ENCODE data around the gene SLCO2B1. TPM values are rescaled to one million over a fixed set of nuclear protein-coding genes. Genes with fewer than 3 reads are reported as not detected.

Gene SLCO2B1
- total RNA-seq, 4 donors from 2014 or later, result 50.4 to 160 (median 66.3) TPM

DNA sequence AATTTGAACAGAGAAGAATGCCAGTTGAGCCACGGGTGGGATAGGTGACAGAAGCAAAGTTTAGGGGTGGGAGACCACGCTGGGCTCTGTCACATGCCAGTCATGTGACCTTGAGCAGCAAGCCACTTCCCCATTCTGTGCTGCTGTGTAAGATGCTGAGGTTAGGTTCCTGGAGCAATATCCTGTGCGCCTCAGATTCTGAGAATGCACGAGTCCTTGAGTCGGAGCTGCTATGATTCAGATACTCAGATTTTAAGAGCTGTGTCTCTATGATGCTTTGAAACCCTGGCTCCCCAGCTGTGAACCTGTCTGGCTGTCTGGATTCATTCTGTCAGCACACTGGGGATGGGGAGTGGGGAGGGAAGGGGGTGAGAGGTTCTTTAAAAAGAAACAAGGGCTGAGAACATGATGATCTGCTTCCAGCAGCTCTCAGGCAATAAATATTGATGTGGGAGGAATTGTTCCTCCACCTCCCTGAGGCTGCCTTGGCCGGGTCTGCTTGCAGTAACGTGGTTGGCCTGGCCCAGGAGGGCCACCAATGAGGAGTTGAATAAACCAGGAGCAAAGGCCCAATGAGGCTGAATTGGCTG is 24.0 kb downstream of the SLCO2B1 start:
- peak in 1 of 2 donors; percentile 56 for DNase-seq (ENCODE audit: low spot score in 2 of 2)
- Histone ChIP-seq H3K27ac (peak overlapping the region in 3 of 4 donors; percentile 5 to 80 (median 75)), H3K9me3 (no peaks in the 10 kb centered on the region), H3K36me3 (peaks cover 0 to 4% (median 0%) of the 10 kb centered on the region in 3 donors), H3K4me3 (no peak overlapping the region), H3K4me1 (peaks cover 0 to 9% (median 0%) of the 10 kb centered on the region in 4 donors), H3K27me3 (no peaks in the 10 kb centered on the region)
- WGBS, 2 donors, result 24 to 32% methylated on average over 7 of the region's 7 CpGs
- peak; percentile 62 to 77 for TF ChIP-seq EP300 (IDR thresholded peaks at IDR 0.05)
- TF ChIP-seq, protein P1, sequence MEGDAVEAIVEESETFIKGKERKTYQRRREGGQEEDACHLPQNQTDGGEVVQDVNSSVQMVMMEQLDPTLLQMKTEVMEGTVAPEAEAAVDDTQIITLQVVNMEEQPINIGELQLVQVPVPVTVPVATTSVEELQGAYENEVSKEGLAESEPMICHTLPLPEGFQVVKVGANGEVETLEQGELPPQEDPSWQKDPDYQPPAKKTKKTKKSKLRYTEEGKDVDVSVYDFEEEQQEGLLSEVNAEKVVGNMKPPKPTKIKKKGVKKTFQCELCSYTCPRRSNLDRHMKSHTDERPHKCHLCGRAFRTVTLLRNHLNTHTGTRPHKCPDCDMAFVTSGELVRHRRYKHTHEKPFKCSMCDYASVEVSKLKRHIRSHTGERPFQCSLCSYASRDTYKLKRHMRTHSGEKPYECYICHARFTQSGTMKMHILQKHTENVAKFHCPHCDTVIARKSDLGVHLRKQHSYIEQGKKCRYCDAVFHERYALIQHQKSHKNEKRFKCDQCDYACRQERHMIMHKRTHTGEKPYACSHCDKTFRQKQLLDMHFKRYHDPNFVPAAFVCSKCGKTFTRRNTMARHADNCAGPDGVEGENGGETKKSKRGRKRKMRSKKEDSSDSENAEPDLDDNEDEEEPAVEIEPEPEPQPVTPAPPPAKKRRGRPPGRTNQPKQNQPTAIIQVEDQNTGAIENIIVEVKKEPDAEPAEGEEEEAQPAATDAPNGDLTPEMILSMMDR (IDR thresholded peaks at IDR 0.05), result no peak

DNA sequence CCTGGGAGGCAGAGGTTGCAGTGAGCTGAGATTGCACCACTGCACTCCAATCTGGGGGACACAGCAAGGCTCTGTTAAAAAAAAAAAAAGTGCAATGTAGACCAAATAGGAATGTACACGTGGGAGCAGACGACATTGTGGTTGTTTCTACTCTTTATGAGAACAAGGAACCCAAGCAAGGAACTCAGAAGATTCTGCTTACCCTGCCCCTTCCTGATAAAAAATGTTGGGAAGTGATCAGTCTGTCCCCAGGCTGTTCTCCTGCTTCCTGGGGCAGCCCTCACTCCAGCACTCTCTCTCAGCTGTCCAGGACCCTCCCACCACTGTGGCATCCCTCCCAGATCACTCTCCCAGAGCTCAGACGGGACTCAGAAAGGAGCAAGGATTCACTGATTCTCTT is 31.8 kb downstream of the SLCO2B1 start:
- 18 to 25% methylated on average over 3 of the region's 3 CpGs for WGBS, 2 donors
- Histone ChIP-seq H3K4me3 (no peak overlapping the region), H3K4me1 (peaks cover 0 to 20% (median 1%) of the 10 kb centered on the region in 4 donors), H3K27ac (peak overlapping the region in 1 of 4 donors; percentile 71), H3K27me3 (no peaks in the 10 kb centered on the region), H3K36me3 (no peaks in the 10 kb centered on the region), H3K9me3 (no peaks in the 10 kb centered on the region)
- TF ChIP-seq EP300 (IDR thresholded peaks at IDR 0.05), result peak in 1 of 2 donors; percentile 44
- TF ChIP-seq, protein P1 (IDR thresholded peaks at IDR 0.05), result no peak
- TF ChIP-seq POLR2A (IDR thresholded peaks at IDR 0.05), result no peak
- peak in 1 of 2 donors; percentile 35 for DNase-seq (ENCODE audit: low spot score in 2 of 2)

DNA sequence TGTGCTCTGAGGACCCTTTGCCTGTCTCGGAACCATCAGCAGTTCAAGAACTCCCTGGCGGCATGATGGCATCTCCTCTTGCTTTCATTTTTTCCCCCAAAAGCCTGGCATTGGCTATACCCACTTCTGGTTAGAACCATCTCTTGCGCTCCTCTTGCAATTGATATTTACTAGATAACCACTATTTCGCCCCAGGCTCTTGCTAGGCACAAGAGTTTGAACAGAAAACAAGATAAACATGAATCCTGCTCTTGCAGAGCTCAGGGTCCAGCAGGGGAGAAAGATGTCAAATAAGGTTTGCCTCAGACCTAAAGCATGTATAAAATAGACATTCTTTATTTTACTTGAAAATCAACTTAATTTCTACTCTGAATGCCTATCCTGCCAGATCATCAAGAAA is 33.1 kb downstream of the SLCO2B1 start:
- Histone ChIP-seq H3K27ac (no peak overlapping the region), H3K27me3 (no peaks in the 10 kb centered on the region), H3K4me1 (peaks cover 0 to 20% (median 1%) of the 10 kb centered on the region in 4 donors), H3K4me3 (no peak overlapping the region), H3K9me3 (no peaks in the 10 kb centered on the region), H3K36me3 (no peaks in the 10 kb centered on the region)
- 94 to 95% methylated on average over 4 of the region's 4 CpGs for WGBS, 2 donors
- TF ChIP-seq, protein P1 (IDR thresholded peaks at IDR 0.05), result no peak
- no peak for TF ChIP-seq EP300 (IDR thresholded peaks at IDR 0.05)
- no peak for TF ChIP-seq POLR2A (IDR thresholded peaks at IDR 0.05)
- DNase-seq (ENCODE audit: low spot score in 2 of 2), result no peak

DNA sequence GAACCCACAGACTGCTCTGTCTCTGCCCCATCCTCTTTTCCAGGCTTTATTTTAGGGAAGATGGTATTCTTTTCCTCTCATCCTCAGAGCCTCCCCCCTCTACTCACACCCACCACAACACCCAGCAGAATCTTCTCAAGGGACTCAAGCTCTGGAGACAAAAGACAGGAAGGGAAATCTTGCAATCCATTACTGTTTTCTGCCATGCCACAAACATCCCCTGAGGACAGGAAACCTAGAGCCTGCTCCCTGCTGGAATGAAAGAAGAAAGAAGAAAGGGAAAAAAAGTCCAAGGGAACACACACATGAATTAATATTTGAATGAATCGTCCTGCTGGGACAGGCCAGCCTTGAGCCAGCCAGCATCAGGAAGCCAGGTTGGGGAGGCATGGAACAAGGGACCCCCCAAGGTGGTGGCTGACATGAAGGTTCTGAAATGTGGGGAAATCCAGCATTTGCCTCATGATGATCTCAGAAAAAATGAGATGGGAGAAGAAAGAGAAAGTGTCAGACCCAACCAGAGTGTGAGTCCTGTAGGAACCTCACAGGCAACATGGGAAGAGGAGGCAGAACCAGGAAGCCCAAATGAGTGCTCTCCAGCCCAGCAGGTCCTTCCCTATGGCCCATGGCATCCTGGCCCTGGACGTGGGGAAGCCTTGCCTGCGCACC is 34.0 kb downstream of the SLCO2B1 start:
- no peaks in the 10 kb centered on the region for H3K9me3 ChIP-seq
- WGBS, 2 donors, result 51 to 59% methylated on average over 3 of the region's 3 CpGs
- H3K27me3 ChIP-seq, result no peaks in the 10 kb centered on the region
- H3K4me3 ChIP-seq, result no peak overlapping the region
- no peaks in the 10 kb centered on the region for H3K36me3 ChIP-seq
- no peak for DNase-seq (ENCODE audit: low spot score in 2 of 2)
- TF ChIP-seq EP300 (IDR thresholded peaks at IDR 0.05) (no peak), POLR2A (IDR thresholded peaks at IDR 0.05) (no peak)
- TF ChIP-seq, protein P1 (IDR thresholded peaks at IDR 0.05), result no peak
- H3K27ac ChIP-seq, result no peak overlapping the region
- peaks cover 0 to 26% (median 1%) of the 10 kb centered on the region in 4 donors for H3K4me1 ChIP-seq

DNA sequence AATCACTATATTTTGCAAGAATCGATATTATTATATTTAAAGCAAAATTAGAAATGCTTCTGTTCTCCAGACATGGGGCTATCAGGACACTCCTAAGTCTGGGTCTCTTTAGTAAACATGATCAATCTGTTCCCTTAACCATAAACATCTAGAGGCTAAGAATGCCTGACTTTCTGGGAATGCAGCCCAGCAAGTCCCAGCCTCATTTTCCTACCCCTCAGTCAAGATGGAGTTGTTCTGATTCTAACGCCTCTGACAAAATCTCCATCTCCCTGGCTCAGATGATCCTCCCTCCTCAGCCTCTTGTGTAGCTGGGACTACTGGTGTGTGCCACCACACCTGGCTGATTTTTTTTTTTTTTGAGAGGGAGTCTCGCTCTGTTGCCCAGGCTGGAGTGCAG is 35.0 kb downstream of the SLCO2B1 start:
- TF ChIP-seq EP300 (IDR thresholded peaks at IDR 0.05), result no peak
- TF ChIP-seq, protein P1 (IDR thresholded peaks at IDR 0.05), result no peak
- no peak for TF ChIP-seq POLR2A (IDR thresholded peaks at IDR 0.05)
- DNase-seq (ENCODE audit: low spot score in 2 of 2), result no peak
- Histone ChIP-seq H3K9me3 (no peaks in the 10 kb centered on the region), H3K27me3 (no peaks in the 10 kb centered on the region), H3K36me3 (no peaks in the 10 kb centered on the region), H3K4me3 (no peak overlapping the region), H3K4me1 (peaks cover 0 to 36% (median 2%) of the 10 kb centered on the region in 4 donors), H3K27ac (peak overlapping the region in 1 of 4 donors; percentile 36)
- WGBS, 2 donors, result 92 to 93% methylated on average over 3 of the region's 3 CpGs

All from tibial nerve (tissue), 4 donors.